H9 (cell line): ENCODE data around the gene ALOX15B. TPM values are rescaled to one million over a fixed set of nuclear protein-coding genes. Genes with fewer than 3 reads are reported as not detected.
A peak's percentile ranks its signal among the peaks of the same experiment; 100 is the strongest.

Source experiments
- DNase-seq: peaks from one replicate; pipeline ENCODE4 v3.0.0-alpha.2; 2017
- H2AFZ ChIP-seq: one replicate; pipeline ENCODE4 v1.6.1; 2013; ENCODE audit warnings: mild to moderate bottlenecking, low read length, control low read depth, moderate library complexity
- H2AK5ac ChIP-seq: 2 replicates; pipeline ENCODE4 v1.6.1; 2013; ENCODE audit warnings: low read length, control low read depth, mixed read lengths; ENCODE audit not compliant: insufficient read length
- H2BK120ac ChIP-seq: one replicate; pipeline ENCODE4 v1.6.1; 2013; ENCODE audit warnings: low read depth, mild to moderate bottlenecking, low read length, control low read depth, inconsistent platforms; ENCODE audit not compliant: poor library complexity, severe bottlenecking
- H2BK12ac ChIP-seq: 2 replicates; pipeline ENCODE4 v1.6.1; 2013; ENCODE audit warnings: low read length, control low read depth, mixed read lengths, low read depth; ENCODE audit not compliant: insufficient read length
- H2BK15ac ChIP-seq: 2 replicates; pipeline ENCODE4 v1.6.1; 2013; ENCODE audit warnings: low read depth, low read length, control low read depth
- H2BK20ac ChIP-seq: one replicate; pipeline ENCODE4 v1.6.1; 2013; ENCODE audit warnings: low read depth, mild to moderate bottlenecking, low read length, control low read depth, inconsistent platforms; ENCODE audit not compliant: poor library complexity, severe bottlenecking
- H2BK5ac ChIP-seq: 2 replicates; pipeline ENCODE4 v1.6.1; 2013; ENCODE audit warnings: low read length, control low read depth, mixed read lengths; ENCODE audit not compliant: insufficient read length
- H3K14ac ChIP-seq: 2 replicates; pipeline ENCODE4 v1.6.1; 2013; ENCODE audit warnings: low read length, control low read depth; ENCODE audit not compliant: insufficient read depth
- H3K18ac ChIP-seq: 2 replicates; pipeline ENCODE4 v1.6.1; 2013; ENCODE audit warnings: low read depth, mild to moderate bottlenecking, mixed read lengths, low read length, control low read depth; ENCODE audit not compliant: insufficient read length
- H3K23ac ChIP-seq: 2 replicates; pipeline ENCODE4 v1.6.1; 2013; ENCODE audit warnings: low read length, control low read depth, mixed read lengths, low read depth; ENCODE audit not compliant: insufficient read length
- H3K23me2 ChIP-seq: 2 replicates; pipeline ENCODE4 v1.6.1; 2013; ENCODE audit warnings: low read depth, mild to moderate bottlenecking, mixed read lengths, low read length, control low read depth; ENCODE audit not compliant: insufficient read length, poor library complexity, severe bottlenecking
- H3K27ac ChIP-seq: 2 replicates; pipeline ENCODE4 v1.5.1; 2013; ENCODE audit warnings: low read length, control low read depth, mixed read lengths, low read depth; ENCODE audit not compliant: insufficient read length
- H3K27me3 ChIP-seq: 2 replicates; pipeline ENCODE4 v1.6.1; 2013; ENCODE audit warnings: low read length, control low read depth, inconsistent platforms; ENCODE audit not compliant: insufficient read depth
- H3K4ac ChIP-seq: 2 replicates; pipeline ENCODE4 v1.6.1; 2013; ENCODE audit warnings: low read depth, mild to moderate bottlenecking, control low read depth, inconsistent platforms, low read length, moderate library complexity
- H3K4me1 ChIP-seq: 2 replicates; pipeline ENCODE4 v1.6.1; 2013; ENCODE audit warnings: low read length, control low read depth, inconsistent platforms; ENCODE audit not compliant: insufficient read depth
- H3K4me2 ChIP-seq: 2 replicates; pipeline ENCODE4 v1.6.1; 2013; ENCODE audit warnings: low read length, control low read depth, mixed read lengths; ENCODE audit not compliant: insufficient read length, insufficient read depth
- H3K56ac ChIP-seq: 2 replicates; pipeline ENCODE4 v1.6.1; 2013; ENCODE audit warnings: low read depth, mild to moderate bottlenecking, mixed read lengths, low read length, control low read depth; ENCODE audit not compliant: insufficient read length
- H3K79me1 ChIP-seq: 2 replicates; pipeline ENCODE4 v1.6.1; 2013; ENCODE audit warnings: low read depth, mild to moderate bottlenecking, moderate library complexity, low read length, control low read depth, inconsistent platforms; ENCODE audit not compliant: insufficient read depth, poor library complexity, severe bottlenecking
- H3K79me2 ChIP-seq: 2 replicates; pipeline ENCODE4 v1.6.1; 2013; ENCODE audit warnings: low read length, control low read depth, inconsistent platforms; ENCODE audit not compliant: insufficient read depth
- H3K9ac ChIP-seq: 2 replicates; pipeline ENCODE4 v1.6.1; 2013; ENCODE audit warnings: low read length, control low read depth, mixed read lengths; ENCODE audit not compliant: insufficient read length; ENCODE audit errors: extremely low read depth
- H3K9me3 ChIP-seq: one replicate; pipeline ENCODE4 v1.6.1; 2013; ENCODE audit warnings: low read depth, low read length, inconsistent platforms; ENCODE audit not compliant: control insufficient read depth
- H3T11ph ChIP-seq: one replicate; pipeline ENCODE4 v1.6.1; 2013; ENCODE audit warnings: mild to moderate bottlenecking, low read length, control low read depth, inconsistent platforms
- H4K20me1 ChIP-seq: one replicate; pipeline ENCODE4 v1.6.1; 2013; ENCODE audit not compliant: control insufficient read depth, insufficient read length, insufficient read depth
- H4K5ac ChIP-seq: 2 replicates; pipeline ENCODE4 v1.6.1; 2013; ENCODE audit warnings: low read depth, mild to moderate bottlenecking, mixed read lengths, low read length, control low read depth; ENCODE audit not compliant: insufficient read length
- H4K8ac ChIP-seq: replicated peaks from 2 replicates; pipeline ENCODE4 v1.6.1; 2013; ENCODE audit warnings: low read length, control low read depth, mixed read lengths, low read depth; ENCODE audit not compliant: insufficient read length
- H4K91ac ChIP-seq: 2 replicates; pipeline ENCODE4 v1.6.1; 2013; ENCODE audit warnings: low read depth, mild to moderate bottlenecking, moderate library complexity, mixed read lengths, low read length, control low read depth; ENCODE audit not compliant: insufficient read length
- H3K27ac Mint-ChIP-seq, 3 experiments: 2 replicates in 2 of 3; 3 replicates in 1 of 3; pipeline ENCODE4 v1.8.0; 2020 to 2021; ENCODE audit warnings: mixed read lengths in 3 of 3, mild to moderate bottlenecking in 1 of 3, moderate library complexity in 1 of 3
- H3K27me3 Mint-ChIP-seq: 2 replicates; pipeline ENCODE4 v1.8.0; 2021; ENCODE audit warnings: low read depth, mild to moderate bottlenecking, moderate library complexity, mixed read lengths
- H3K36me3 Mint-ChIP-seq, 3 experiments: 2 replicates in 2 of 3; 3 replicates in 1 of 3; pipeline ENCODE4 v1.8.0; 2020 to 2021; ENCODE audit warnings: low read depth in 3 of 3, mixed read lengths in 3 of 3; ENCODE audit not compliant: insufficient read depth in 1 of 3
- H3K4me1 Mint-ChIP-seq, 2 experiments: 2 replicates each; pipeline ENCODE4 v1.8.0; 2020; ENCODE audit warnings: mixed read lengths in 2 of 2
- H3K4me3 Mint-ChIP-seq, 2 experiments: 2 replicates in 1 of 2; 3 replicates in 1 of 2; pipeline ENCODE4 v1.8.0; 2020 to 2021; ENCODE audit warnings: mild to moderate bottlenecking in 2 of 2, mixed read lengths in 2 of 2, moderate library complexity in 1 of 2
- H3K9me3 Mint-ChIP-seq, 2 experiments: 2 replicates in 1 of 2; 3 replicates in 1 of 2; pipeline ENCODE4 v1.8.0; 2020; ENCODE audit warnings: mild to moderate bottlenecking in 2 of 2, mixed read lengths in 2 of 2, moderate library complexity in 1 of 2
- WGBS: extraction: QIAGEN DNeasy Blood & Tissue Kit; methylation state at CpG from one replicate; pipeline ENCODE4 v1.1.7; 2013; ENCODE audit warnings: missing lambda C conversion rate, low lambda C conversion rate, mixed read lengths; ENCODE audit not compliant: insufficient read length; ENCODE audit errors: extremely low coverage; 5-methylcytosine and 5-hydroxymethylcytosine counted together
- total RNA-seq: library from RNA; stranded (reverse); gene quantifications from 2 replicates; pipeline ENCODE4 v1.2.1, GENCODE V29; 2021
- TF ChIP-seq, protein P1 (sequence below): fragments of 200-600 bp; sonication (generic); conservative IDR thresholded peaks from 3 replicates; pipeline ENCODE4 v1.8.0; 2021; ENCODE audit warnings: antibody characterized with exemption, mild to moderate bottlenecking

The ALOX15B gene
- total RNA-seq, 1 experiment from 2014 or later, result not detected

DNA sequence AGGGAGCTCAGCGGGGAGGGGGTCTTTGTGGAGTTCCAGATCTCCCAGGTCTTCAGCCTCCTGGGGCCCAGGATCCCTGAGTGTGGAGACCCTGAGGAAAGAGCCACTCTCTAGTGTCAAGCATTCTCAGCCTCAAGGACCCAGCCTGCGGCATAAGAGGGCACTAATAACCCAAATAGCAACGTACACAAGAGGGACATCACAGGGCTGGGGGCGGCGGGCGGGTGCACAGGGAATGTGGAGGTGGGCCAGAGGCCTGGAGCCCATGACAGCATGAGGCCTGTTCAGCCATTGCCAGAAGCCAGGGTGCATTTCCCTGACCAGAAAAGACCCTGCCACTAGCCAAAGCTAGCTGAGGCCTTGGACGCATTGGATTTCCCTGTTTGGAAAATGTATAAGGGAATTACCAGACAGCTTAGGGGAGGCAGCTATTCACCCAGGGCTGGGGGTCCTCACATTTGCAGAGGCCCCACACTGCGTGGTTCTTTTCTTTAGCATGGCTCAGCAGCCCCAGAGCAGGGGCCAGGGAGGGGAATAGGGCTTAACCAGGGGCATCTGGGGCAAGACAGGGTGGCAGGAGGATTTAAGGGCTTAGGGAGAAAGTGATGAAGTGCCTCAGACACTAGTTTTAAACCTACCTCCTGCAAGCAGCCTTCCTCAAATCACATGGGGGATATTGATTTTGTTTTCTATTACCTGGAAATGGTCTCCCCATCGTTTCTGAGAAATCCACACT is 13.5 kb upstream of the ALOX15B start:
- no peaks in the 10 kb centered on the region for H3K23me2 ChIP-seq
- H3K56ac ChIP-seq, result no peak overlapping the region
- WGBS, result no CpG with 5 or more reads among the region's 9 CpGs
- peak overlapping the region in 1 of 3 experiments; percentile 70; a peak in 1 of 7 replicates for H3K27ac Mint-ChIP-seq
- no peak overlapping the region for H3K9ac ChIP-seq
- H3K4me3 Mint-ChIP-seq, result no peak overlapping the region
- H3K4me1 ChIP-seq, result no peaks in the 10 kb centered on the region
- H3K79me1 ChIP-seq, result no peaks in the 10 kb centered on the region
- no peak overlapping the region for H3K14ac ChIP-seq
- no peak overlapping the region for H3K23ac ChIP-seq
- H2BK12ac ChIP-seq, result no peak overlapping the region
- H3K79me2 ChIP-seq, result no peaks in the 10 kb centered on the region
- no peak overlapping the region for H2BK120ac ChIP-seq
- DNase-seq, result peak; percentile 26
- no peak overlapping the region for H4K8ac ChIP-seq
- H2AK5ac ChIP-seq, result no peak overlapping the region
- no peak overlapping the region for H3K18ac ChIP-seq
- TF ChIP-seq, protein P1, sequence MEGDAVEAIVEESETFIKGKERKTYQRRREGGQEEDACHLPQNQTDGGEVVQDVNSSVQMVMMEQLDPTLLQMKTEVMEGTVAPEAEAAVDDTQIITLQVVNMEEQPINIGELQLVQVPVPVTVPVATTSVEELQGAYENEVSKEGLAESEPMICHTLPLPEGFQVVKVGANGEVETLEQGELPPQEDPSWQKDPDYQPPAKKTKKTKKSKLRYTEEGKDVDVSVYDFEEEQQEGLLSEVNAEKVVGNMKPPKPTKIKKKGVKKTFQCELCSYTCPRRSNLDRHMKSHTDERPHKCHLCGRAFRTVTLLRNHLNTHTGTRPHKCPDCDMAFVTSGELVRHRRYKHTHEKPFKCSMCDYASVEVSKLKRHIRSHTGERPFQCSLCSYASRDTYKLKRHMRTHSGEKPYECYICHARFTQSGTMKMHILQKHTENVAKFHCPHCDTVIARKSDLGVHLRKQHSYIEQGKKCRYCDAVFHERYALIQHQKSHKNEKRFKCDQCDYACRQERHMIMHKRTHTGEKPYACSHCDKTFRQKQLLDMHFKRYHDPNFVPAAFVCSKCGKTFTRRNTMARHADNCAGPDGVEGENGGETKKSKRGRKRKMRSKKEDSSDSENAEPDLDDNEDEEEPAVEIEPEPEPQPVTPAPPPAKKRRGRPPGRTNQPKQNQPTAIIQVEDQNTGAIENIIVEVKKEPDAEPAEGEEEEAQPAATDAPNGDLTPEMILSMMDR, result no peak
- H3T11ph ChIP-seq, result no peak overlapping the region
- no peak overlapping the region for H3K4me2 ChIP-seq
- H2BK15ac ChIP-seq, result no peak overlapping the region
- H3K36me3 Mint-ChIP-seq, result no peaks in the 10 kb centered on the region
- no peak overlapping the region for H3K4ac ChIP-seq
- H2BK20ac ChIP-seq, result no peak overlapping the region
- no peak overlapping the region for H4K91ac ChIP-seq
- H2AFZ ChIP-seq, result no peak overlapping the region
- no peak overlapping the region for H4K5ac ChIP-seq
- no peaks in the 10 kb centered on the region; a peak in 1 of 5 replicates for H3K9me3 Mint-ChIP-seq
- peaks cover 21% of the 10 kb centered on the region for H3K27me3 Mint-ChIP-seq
- H3K4me1 Mint-ChIP-seq, result peaks cover 3 to 9% of the 10 kb centered on the region in 2 experiments; a peak in 3 of 4 replicates
- H2BK5ac ChIP-seq, result no peak overlapping the region
- H3K27me3 ChIP-seq, result no peaks in the 10 kb centered on the region
- H4K20me1 ChIP-seq, result no peaks in the 10 kb centered on the region
- H3K9me3 ChIP-seq, result no peaks in the 10 kb centered on the region
- no peak overlapping the region for H3K27ac ChIP-seq
